HEK293 (cell line): Measurements from ENCODE around the gene RANBP3L.
"Not testable (repeated sequence)": the region's sequence is repeated elsewhere in the genome, so short reads cannot be mapped to it uniquely, and the experiment has no call there.

ENCODE experiments used
- CTCF ChIA-PET: fragments of 350-600 bp; formaldehyde crosslinking; extraction: SDS; loops from one replicate; lab custom pipeline; 2021; ENCODE audit warnings: antibody characterized with exemption; lab: Yijun Ruan, JAX
- POLR2A ChIA-PET: fragments of 300-600 bp; formaldehyde crosslinking; extraction: SDS; loops from one replicate; lab custom pipeline; 2020; ENCODE audit warnings: antibody characterized with exemption, inconsistent platforms; lab: Yijun Ruan, JAX
- H3K27ac ChIP-seq: fragments of 200-500 bp; sonication (Bioruptor generic); 2 replicates; pipeline ENCODE4 v1.5.1; 2014; ENCODE audit warnings: low read depth, low read length, control low read depth, inconsistent platforms; ENCODE audit errors: extremely low read depth
- H3K36me3 ChIP-seq, 2 experiments: fragments of 200-500 bp in 1 of 2; sonication (Bioruptor generic) in 1 of 2; 1 replicate in 1 of 2; 2 replicates in 1 of 2; pipeline ENCODE4 v1.5.1; 2014 to 2017; ENCODE audit warnings: inconsistent platforms in 2 of 2, low read length in 2 of 2; ENCODE audit not compliant: control insufficient read depth in 2 of 2, insufficient read depth in 1 of 2
- H3K4me1 ChIP-seq: fragments of 200-500 bp; sonication (Bioruptor generic); 2 replicates; pipeline ENCODE4 v1.5.1; 2014; ENCODE audit warnings: mild to moderate bottlenecking, low read length, inconsistent platforms; ENCODE audit not compliant: control insufficient read depth, insufficient read depth
- H3K4me3 ChIP-seq: 2 replicates; pipeline ENCODE4 v1.5.1; 2011; ENCODE audit warnings: low read depth, mild to moderate bottlenecking, control low read depth, low read length, moderate library complexity
- H3K9me3 ChIP-seq: fragments of 200-500 bp; sonication (Bioruptor generic); 2 replicates; pipeline ENCODE4 v1.5.1; 2014; ENCODE audit warnings: low read depth, low read length, inconsistent platforms; ENCODE audit not compliant: control insufficient read depth, insufficient read depth
- ZBTB20 ChIP-seq: fragments of 450-650 bp; formaldehyde crosslinking; IDR thresholded peaks from 2 replicates; pipeline ENCODE4 v1.5.1; 2016; ENCODE audit warnings: missing biosample characterization, missing genetic modification characterization
- ZFP69B ChIP-seq: fragments of 450-650 bp; formaldehyde crosslinking; IDR thresholded peaks from 2 replicates; pipeline ENCODE4 v1.5.1; 2016; ENCODE audit warnings: missing biosample characterization, missing genetic modification characterization
- ZIC2 ChIP-seq: fragments of 450-650 bp; formaldehyde crosslinking; IDR thresholded peaks from 2 replicates; pipeline ENCODE4 v1.5.1; 2016; ENCODE audit warnings: missing biosample characterization, missing genetic modification characterization
- ZNF146 ChIP-seq: fragments of 450-650 bp; formaldehyde crosslinking; IDR thresholded peaks from 2 replicates; pipeline ENCODE4 v1.5.1; 2016; ENCODE audit warnings: missing biosample characterization, missing genetic modification characterization
- ZNF184 ChIP-seq: fragments of 450-650 bp; IDR thresholded peaks from 2 replicates; pipeline ENCODE4 v1.5.1; 2018; ENCODE audit warnings: missing biosample characterization, mild to moderate bottlenecking, missing genetic modification characterization
- ZNF223 ChIP-seq: fragments of 450-650 bp; formaldehyde crosslinking; IDR thresholded peaks from 2 replicates; pipeline ENCODE4 v1.5.1; 2016; ENCODE audit warnings: missing biosample characterization, missing genetic modification characterization
- ZNF292 ChIP-seq: fragments of 450-650 bp; formaldehyde crosslinking; IDR thresholded peaks from 2 replicates; pipeline ENCODE4 v1.5.1; 2016; ENCODE audit warnings: low read depth, missing biosample characterization, missing genetic modification characterization, borderline replicate concordance
- ZNF341 ChIP-seq: fragments of 450-650 bp; formaldehyde crosslinking; IDR thresholded peaks from 2 replicates; pipeline ENCODE4; 2016; ENCODE audit warnings: low read depth, missing biosample characterization, missing genetic modification characterization
- ZNF416 ChIP-seq: fragments of 450-650 bp; formaldehyde crosslinking; IDR thresholded peaks from 2 replicates; pipeline ENCODE4 v1.5.1; 2016; ENCODE audit warnings: missing biosample characterization, missing genetic modification characterization
- ZNF561 ChIP-seq: fragments of 450-650 bp; IDR thresholded peaks from 2 replicates; pipeline ENCODE4 v1.5.1; 2018; ENCODE audit warnings: missing biosample characterization, missing genetic modification characterization, borderline replicate concordance
- ZNF610 ChIP-seq: fragments of 450-650 bp; formaldehyde crosslinking; IDR thresholded peaks from 2 replicates; pipeline ENCODE4 v1.5.1; 2016; ENCODE audit warnings: missing biosample characterization, missing genetic modification characterization, borderline replicate concordance
- ZNF626 ChIP-seq: fragments of 450-650 bp; sonication (Bioruptor Pico); formaldehyde crosslinking; IDR thresholded peaks from 2 replicates; pipeline ENCODE4 v1.5.1; 2018; ENCODE audit warnings: missing biosample characterization, missing genetic modification characterization, inconsistent platforms
- ZNF76 ChIP-seq: fragments of 450-650 bp; formaldehyde crosslinking; IDR thresholded peaks from 2 replicates; pipeline ENCODE4; 2016; ENCODE audit warnings: low read depth, missing biosample characterization, missing genetic modification characterization, borderline replicate concordance
- ZNF843 ChIP-seq: fragments of 450-650 bp; formaldehyde crosslinking; IDR thresholded peaks from 2 replicates; pipeline ENCODE4 v1.5.1; 2016; ENCODE audit warnings: missing biosample characterization, missing genetic modification characterization
- ZSCAN16 ChIP-seq: fragments of 450-650 bp; formaldehyde crosslinking; IDR thresholded peaks from 2 replicates; pipeline ENCODE4 v1.5.1; 2016; ENCODE audit warnings: missing biosample characterization, missing genetic modification characterization
- TF ChIP-seq, protein P1 (sequence below): fragments of 450-650 bp; formaldehyde crosslinking; IDR thresholded peaks from 2 replicates; pipeline ENCODE4 v1.5.1; 2016; ENCODE audit warnings: missing biosample characterization, missing genetic modification characterization
- TF ChIP-seq, protein P2 (sequence below): fragments of 450-650 bp; formaldehyde crosslinking; IDR thresholded peaks from 2 replicates; pipeline ENCODE4 v1.5.1; 2016; ENCODE audit warnings: missing biosample characterization, missing genetic modification characterization, low read depth
- TF ChIP-seq, protein P3 (sequence below): fragments of 450-650 bp; formaldehyde crosslinking; IDR thresholded peaks from 2 replicates; pipeline ENCODE4 v1.5.1; 2016; ENCODE audit warnings: missing biosample characterization, missing genetic modification characterization

The RANBP3L gene

DNA sequence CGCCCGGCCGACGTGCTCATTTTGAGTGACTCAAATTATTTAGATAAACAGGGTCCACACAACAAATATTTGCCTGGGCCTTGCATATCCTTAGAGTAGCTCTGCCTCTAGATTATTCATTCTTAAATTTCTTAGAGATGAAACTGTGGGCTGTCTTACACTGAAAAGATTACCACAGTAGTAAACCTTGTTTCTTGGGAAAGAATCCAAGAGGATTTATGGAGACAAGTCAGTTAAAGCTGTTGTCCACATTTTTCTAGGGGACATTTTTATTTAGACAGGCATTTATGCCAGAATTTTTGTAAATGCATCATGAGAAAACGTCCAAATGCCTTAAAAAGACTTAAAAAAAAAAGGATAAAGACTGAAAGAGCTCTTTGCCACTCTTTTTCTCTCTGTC lies 32.6 kb upstream of the RANBP3L start:
- POLR2A ChIA-PET, result no interaction called here

DNA sequence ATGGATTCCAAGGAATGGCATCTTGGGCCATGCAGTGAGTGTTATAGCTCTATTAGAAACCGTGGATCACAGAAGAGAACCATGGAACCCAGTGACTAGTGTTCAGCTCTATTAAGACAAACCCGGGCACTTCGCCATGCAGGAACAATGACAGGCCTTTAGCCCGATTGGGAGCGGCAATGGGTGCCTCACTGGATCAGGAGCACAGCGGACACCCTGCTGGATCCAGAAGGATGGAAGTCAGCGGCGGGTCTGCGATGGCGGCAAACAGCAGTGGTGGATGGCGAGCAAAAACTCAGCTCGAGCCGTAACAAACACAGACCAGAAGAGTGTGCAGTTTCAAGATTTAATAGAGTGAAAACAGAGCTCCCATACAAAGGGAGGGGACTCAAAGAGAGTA lies 31.0 kb upstream of the RANBP3L start:
- POLR2A ChIA-PET, result interaction anchor here (0.7 kb wide), 1 partner anchor 148 kb away, joined by 3 read pairs; no protein-coding TSS in a partner anchor
- H3K4me3 ChIP-seq, H3K36me3 ChIP-seq, CTCF ChIA-PET, H3K9me3 ChIP-seq, H3K4me1 ChIP-seq, H3K27ac ChIP-seq: not testable (repeated sequence)

More for the DNA sequence above, 32.6 kb upstream of the RANBP3L start:
- Histone ChIP-seq H3K4me3 (no peak overlapping the region), H3K9me3 (no peaks in the 10 kb centered on the region), H3K4me1 (no peaks in the 10 kb centered on the region), H3K36me3 (no peaks in the 10 kb centered on the region), H3K27ac (no peak overlapping the region)
- CTCF ChIA-PET, result interaction anchor here (0.8 kb wide), 1 partner anchor 51 kb away, joined by 4 read pairs; no protein-coding TSS in a partner anchor
- TF ChIP-seq ZIC2 (tag by site-specific recombination) (no peak), ZNF292 (tag by site-specific recombination) (no peak), ZNF184 (tag by site-specific recombination) (no peak), ZNF610 (tag by site-specific recombination) (no peak), ZNF416 (no peak), ZNF76 (no peak), ZBTB20 (tag by site-specific recombination) (no peak), ZNF626 (tag by site-specific recombination) (no peak)

DNA sequence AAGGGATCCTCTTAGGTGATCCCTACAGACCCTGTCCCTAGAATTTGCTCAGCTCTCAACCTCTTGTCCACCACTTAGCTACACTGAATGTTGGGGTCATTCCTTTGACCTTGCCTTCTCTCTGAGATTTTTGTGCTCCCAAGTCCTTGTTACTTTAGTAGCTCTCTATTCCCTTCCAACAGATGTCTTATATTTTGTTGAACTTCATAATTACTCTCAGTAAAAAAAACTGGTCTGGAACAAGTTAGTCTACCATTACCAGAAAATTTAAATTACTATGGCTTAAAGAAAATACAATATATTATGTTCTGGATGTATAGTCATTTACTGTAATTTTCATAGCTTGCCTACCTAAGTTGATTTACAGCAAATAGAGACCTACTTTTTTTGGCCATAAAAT lies 23.5 kb upstream of the RANBP3L start:
- Histone ChIP-seq H3K36me3 (no peaks in the 10 kb centered on the region), H3K9me3 (no peaks in the 10 kb centered on the region), H3K4me3 (no peak overlapping the region), H3K27ac (no peak overlapping the region), H3K4me1 (no peaks in the 10 kb centered on the region)
- CTCF ChIA-PET, result interaction anchor here (0.5 to 1.1 kb wide), 2 partner anchors 366 to 1559 kb away, joined by 4 read pairs; no protein-coding TSS in a partner anchor
- POLR2A ChIA-PET, result no interaction called here
- TF ChIP-seq ZNF561 (tag by site-specific recombination), result no peak
- no peak for TF ChIP-seq ZIC2 (tag by site-specific recombination)
- TF ChIP-seq ZSCAN16 (tag by site-specific recombination), result no peak
- TF ChIP-seq ZNF843, result no peak
- TF ChIP-seq, protein P1, sequence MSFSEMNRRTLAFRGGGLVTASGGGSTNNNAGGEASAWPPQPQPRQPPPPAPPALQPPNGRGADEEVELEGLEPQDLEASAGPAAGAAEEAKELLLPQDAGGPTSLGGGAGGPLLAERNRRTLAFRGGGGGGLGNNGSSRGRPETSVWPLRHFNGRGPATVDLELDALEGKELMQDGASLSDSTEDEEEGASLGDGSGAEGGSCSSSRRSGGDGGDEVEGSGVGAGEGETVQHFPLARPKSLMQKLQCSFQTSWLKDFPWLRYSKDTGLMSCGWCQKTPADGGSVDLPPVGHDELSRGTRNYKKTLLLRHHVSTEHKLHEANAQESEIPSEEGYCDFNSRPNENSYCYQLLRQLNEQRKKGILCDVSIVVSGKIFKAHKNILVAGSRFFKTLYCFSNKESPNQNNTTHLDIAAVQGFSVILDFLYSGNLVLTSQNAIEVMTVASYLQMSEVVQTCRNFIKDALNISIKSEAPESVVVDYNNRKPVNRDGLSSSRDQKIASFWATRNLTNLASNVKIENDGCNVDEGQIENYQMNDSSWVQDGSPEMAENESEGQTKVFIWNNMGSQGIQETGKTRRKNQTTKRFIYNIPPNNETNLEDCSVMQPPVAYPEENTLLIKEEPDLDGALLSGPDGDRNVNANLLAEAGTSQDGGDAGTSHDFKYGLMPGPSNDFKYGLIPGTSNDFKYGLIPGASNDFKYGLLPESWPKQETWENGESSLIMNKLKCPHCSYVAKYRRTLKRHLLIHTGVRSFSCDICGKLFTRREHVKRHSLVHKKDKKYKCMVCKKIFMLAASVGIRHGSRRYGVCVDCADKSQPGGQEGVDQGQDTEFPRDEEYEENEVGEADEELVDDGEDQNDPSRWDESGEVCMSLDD (tag by site-specific recombination), result no peak
- TF ChIP-seq ZFP69B (tag by site-specific recombination), result no peak
- no peak for TF ChIP-seq ZNF341 (tag by site-specific recombination)
- TF ChIP-seq, protein P2, sequence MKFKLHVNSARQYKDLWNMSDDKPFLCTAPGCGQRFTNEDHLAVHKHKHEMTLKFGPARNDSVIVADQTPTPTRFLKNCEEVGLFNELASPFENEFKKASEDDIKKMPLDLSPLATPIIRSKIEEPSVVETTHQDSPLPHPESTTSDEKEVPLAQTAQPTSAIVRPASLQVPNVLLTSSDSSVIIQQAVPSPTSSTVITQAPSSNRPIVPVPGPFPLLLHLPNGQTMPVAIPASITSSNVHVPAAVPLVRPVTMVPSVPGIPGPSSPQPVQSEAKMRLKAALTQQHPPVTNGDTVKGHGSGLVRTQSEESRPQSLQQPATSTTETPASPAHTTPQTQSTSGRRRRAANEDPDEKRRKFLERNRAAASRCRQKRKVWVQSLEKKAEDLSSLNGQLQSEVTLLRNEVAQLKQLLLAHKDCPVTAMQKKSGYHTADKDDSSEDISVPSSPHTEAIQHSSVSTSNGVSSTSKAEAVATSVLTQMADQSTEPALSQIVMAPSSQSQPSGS (tag by site-specific recombination), result no peak
- TF ChIP-seq ZNF223 (tag by site-specific recombination), result no peak
- TF ChIP-seq, protein P3, sequence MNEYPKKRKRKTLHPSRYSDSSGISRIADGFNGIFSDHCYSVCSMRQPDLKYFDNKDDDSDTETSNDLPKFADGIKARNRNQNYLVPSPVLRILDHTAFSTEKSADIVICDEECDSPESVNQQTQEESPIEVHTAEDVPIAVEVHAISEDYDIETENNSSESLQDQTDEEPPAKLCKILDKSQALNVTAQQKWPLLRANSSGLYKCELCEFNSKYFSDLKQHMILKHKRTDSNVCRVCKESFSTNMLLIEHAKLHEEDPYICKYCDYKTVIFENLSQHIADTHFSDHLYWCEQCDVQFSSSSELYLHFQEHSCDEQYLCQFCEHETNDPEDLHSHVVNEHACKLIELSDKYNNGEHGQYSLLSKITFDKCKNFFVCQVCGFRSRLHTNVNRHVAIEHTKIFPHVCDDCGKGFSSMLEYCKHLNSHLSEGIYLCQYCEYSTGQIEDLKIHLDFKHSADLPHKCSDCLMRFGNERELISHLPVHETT, result no peak
- TF ChIP-seq ZNF146, result no peak
